Measurements from ENCODE around the gene C3orf52.

C3orf52 gene

DNA sequence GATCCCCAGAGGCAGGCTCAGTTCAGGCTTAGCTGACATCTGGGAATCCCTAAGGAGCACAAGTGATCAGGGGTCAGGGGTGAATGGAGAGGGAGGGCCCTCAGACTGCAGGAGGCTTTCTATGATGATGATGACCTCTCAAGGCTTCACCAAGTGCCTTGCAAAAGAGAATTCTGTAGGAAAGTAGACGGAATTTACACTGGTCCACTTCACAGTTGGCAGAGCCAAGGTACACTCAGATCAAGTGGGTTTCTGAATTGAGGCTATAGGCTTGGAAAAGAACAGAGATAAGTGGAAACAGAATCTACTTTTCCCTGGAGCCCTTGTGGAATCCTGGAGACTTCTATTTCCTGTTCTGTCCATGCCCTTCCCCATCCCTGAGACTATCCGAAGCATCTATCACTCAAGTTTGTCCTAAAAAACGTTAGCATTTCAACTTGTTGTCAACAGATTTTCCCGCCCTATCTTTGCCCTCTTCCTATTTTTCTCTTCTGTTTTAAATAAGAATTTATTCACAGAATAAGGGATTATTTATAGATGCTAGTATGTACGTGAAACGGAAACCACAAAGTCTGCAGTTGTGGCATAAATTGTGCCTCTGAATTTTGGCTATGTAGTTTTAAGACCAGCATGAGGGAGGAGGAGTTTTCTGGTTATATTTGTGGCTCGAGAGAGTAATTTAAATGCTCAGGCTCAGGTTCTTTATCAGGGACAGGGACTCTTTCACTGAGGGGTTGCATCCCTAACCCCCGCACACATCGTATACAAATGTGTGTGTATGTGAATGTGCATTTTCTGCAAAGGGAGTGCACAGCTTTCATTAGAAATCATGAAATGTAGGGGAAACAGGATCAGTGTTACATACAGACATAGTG, 34.0 kb downstream of the C3orf52 start:
- DNase-seq = peak in 1 of 2 donors; percentile 73

DNA sequence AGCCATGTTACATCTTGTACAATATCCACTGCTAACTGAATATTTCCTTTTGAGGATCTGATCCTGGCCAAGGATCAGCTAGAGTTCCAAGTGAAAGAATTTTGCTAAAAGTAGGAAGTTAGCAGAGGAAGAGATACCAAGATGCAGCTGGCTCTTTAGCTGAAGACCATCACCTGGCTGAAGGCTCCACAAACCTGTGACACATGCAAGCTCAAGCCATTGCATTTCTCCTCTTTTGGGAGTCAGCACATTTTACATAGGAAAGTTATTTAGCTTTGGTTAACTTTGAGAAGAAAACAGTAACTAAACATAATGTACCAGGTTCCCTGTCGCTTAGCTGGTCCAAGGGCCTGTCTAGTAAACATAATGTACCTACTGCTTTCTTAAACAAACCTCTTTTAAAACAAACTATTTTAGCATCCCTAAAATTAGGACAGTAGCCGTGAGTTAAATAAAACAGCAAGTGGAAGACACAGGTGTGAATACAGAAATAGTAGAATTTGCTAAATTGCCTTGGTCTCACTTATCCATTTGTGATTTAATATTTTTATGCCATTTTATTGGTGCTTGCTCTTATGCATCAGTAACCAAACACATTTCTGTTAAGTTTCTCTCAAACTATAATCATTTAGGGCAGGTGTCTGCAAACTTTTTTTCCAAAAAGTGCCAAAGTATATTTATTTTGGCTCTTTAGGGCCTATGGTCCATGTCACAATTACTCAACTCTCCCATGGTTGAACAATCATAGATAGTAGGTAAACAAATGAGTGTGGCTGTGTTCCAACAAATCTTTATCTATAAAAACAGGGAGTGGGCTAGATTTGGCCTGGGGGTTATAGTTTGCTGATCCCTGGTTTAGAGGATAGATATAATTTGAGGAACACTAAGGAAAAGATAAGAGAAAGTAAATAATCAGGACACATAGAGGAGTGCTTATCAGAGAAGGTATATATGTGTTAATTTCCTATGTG, 35.7 kb downstream of the C3orf52 start:
- no peak for DNase-seq

DNA sequence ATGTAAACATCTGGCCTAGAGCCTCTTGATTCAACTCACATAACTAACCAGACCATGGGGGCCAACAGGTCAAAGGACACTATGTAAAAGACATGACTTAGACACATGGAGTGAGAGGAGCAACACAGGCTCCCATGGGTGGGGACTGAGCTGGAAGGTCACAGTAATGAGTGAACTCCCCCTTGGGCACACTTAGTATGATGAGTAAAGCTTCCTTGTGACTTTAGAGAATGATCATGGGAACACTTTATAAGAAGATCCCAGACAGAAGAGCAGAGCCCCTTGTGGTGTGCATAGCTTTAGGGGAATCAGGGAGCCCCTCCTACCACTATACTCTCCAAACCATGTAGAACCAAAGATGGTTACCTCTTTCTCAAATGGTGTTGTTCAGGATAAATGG, 36.7 kb downstream of the C3orf52 start:
- DNase-seq = no peak

GRCh38 chr3:112123548-112123947, 37.4 kb downstream of the C3orf52 start:
- no peak for DNase-seq

DNA sequence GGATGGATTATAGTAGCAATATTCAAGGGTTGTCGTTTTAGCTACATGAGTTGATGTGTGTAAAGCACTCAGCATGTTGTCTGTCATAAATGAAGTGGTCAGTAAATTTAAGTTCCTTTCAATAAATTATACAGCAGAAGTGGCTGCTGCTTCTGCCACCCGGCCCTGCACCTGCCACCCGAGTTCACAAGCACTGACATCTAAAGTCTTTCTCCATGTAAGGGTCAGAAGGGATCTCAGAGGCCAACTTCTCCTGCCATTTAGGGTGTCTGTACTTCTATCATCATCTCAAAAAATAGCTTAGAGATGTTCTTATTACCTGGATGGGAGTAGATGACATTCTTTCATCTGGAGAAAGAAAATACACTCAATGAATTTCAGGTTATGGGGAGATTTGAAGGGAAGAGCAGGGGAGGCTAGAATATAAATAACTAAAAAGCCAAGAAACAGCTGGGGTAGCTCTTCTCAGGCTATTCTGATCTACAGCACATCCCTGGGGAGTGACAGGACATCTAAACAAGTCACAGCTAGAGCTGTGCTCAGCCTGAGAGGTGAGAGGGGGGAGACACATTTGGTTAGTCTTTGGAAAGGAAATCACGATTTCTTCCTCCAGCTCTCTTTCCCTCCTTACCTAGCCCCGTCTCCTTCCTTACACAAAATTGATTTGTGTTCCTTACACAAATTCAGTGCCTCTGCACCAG, 38.9 kb downstream of the C3orf52 start:
- no peak for DNase-seq

DNA sequence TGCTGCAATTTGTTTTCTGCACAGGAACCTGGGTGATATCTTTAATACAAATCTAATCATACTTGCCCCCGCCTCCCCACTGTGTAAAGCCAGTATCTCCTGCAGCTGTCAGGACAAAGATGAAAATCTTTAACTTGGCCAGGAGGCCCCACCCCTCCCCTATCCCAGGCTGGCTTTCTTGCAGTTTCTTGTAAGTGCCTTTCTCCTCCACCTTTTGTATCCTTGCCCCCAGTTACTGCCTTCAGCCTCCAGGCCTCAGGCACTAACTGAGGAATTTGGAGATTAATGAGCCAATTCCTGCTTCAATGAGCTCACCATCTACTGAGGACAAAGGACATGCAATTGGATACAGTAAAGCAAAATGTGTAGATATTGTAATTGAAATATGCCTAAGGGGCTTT, 40.3 kb downstream of the C3orf52 start:
- no peak for DNase-seq

DNA sequence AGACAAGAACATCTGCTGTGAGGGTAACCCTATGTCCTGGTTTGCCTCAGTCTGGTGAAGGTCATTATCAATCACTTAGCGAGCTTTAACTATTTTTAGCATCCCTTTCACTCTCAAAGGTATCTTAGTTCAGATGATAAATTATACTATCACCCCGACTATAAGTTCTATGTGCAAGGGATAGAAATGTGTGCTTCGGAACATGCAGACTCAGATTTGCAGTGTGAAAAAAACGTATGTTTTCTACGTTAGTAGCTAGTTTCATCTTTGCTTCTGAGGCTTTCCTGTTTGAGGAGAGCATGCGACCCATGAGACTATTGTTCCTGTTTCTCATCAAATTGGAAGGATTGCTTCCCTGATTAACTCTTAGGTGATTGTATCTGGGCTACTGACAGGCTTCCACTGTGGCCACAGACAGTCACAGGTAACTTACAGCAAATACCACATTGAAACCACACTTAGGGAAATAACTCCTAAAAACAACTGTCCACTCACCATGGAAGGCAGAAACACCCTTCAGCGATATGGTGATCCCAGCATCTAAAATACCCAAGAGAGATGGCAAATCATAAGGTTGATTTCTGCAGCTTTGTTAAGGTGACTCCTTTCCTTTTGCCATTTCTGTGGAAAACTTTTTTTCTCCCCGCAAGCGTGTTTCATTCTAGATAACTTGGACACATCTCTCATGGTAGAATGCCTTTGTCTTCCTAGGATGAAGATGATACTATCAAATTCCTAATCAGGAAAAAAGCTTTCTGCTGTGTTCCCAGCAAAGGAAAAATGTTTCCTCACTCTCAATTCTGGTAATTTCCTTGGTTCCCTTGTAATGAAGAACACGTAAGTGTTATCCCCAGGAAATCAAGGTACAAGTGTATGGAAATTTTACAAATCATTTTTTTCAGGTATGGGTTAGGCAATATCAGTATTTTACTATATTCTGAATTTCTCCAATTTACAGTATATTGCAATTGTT, 41.6 kb downstream of the C3orf52 start:
- peak in 1 of 2 donors; percentile 58 for DNase-seq

DNA sequence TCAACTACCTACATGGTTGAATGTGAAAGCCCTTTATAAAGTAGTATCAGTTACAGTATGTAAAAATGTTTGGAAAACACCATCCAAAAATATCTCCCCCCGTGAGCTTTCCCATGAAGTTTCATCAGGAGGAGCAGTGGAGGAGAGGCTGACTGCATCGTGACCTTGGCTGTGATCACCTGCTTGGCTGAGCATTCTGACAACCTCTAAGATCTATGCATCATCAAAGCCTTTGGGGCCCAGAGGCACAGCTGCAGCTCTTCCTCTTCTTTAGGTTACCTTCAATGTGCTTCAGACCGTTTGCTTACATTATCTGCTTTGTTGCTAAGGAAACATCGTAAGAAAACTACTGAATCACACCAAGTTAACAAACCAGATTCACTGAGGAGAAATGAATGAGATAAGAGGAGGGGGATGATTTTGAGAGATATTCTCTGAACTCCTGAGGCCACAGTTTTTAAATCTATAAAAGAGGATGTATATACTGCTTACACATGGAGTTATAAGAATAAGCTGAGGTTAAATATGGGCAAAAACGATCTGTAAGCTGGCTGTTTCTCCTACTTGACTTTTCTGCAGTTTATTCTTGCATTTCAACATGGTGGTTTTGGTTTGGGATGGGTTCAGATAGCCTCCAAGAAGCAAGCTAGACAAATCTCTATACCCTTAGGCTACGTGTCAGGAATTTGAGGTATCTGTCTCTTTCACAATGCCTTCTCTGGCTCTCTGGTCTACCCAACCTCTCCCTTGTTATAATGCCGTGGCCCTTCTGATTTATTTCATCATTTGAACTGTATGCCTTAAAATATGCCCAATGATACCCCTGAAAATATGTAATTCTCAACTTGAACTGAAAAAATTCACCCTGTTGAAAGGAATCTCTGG, 42.9 kb downstream of the C3orf52 start:
- DNase-seq = peak in 1 of 2 donors; percentile 76

DNA sequence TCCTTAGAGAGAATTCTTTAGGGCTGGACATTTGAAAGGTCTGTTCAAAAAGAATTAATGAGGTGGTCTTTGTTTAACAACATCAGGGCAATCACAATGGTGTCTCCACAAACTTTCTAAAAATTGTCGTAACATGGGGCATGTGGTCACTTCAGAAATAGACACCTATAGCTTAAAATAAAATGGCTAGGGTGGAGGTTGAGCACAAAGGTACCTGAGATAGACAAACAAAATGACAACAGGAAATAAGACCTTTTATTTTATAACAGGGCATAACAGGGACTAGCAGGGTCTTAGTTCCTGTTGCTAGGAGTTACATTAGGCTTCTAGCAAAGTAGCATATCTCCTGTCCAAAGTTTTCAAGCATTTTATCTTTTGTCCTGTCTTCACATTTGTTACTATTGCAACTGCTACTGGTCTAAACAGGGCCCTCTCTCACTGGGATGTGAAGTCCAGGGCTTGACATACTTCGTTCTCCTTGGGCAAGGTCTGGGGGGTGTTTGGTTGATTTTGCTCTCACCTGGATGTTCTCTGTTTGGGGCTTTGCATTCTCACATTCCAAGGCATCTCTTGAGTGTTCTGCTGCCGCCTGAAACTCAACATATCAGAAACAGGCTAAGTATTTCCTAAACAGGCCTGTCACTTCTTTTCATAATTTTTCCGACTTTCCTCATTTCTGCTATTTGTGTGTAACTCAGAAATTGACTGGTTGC, 43.9 kb downstream of the C3orf52 start:
- DNase-seq = no peak

DNA sequence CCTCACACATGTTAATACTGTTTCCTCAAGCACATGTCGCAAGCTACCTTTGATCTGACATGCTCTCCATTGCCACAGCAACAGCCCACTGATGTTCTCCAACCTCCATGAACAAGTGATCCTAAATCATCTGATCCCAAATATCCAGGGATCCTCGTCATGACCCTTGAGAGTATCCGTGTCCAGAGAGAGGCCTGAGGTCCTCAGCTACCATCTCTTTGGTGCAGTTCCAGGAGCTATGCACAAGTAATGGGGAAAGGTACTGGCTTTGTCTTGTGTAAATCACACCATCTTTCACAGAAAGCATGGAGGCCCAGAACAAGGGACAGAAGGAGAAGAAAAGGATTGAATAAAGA, 44.4 kb downstream of the C3orf52 start:
- DNase-seq = no peak

DNA sequence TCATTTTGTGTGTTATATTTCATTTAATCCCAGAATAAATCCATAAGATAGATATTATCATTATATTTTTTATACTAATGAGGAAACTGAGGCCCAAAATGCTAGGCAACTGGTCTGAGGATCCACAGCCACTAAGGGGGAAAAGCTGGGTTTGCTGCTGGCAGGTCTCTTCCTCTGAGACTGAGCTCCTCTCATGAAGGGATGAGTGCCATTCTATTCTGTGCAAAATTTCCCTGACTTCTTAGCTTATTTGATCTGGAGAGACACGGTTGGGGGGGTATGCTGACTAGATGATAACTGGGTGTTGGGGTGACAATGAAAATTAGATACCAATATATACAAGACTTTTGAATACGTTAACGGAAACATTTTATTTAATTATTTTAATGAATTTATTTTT, 44.9 kb downstream of the C3orf52 start:
- DNase-seq = no peak

DNA sequence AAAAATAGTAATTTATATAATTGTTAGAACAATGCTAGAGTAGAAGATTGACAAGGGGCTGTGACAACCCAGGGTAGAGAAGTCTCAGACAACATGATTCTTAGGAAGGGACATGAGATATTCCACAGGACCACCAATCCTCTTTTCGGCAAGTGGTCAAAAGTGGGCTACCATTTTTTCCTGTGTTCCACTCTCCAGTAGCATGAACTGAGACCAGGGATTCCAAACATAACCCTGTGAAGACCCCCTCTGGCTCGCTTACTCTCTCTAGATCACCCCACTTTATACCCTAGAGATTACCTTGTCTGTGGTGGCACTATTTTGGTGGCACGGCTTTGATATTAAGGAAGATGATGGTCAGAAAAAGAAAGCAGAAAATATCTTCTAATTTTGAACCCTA, 45.9 kb downstream of the C3orf52 start:
- DNase-seq = no peak

DNA sequence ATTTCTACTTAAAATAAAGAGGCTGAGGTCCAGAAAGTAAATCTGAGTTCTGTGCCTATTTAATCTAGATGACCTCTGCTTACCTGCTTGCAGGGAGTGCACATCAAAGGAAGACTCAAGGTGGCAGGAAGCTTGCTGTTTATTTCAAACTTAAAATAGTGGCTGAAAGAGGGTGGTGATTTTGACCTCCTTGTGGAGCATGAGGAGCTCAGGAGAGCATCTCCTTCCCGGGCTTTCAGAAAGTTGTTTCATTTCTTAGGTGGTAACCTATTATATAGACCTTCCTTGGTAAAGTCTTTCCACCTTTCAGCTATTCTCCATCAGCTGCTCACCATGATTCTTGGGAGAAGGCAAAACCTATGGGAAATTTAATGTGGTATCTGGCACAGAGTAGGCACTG, 46.4 kb downstream of the C3orf52 start:
- no peak for DNase-seq

DNA sequence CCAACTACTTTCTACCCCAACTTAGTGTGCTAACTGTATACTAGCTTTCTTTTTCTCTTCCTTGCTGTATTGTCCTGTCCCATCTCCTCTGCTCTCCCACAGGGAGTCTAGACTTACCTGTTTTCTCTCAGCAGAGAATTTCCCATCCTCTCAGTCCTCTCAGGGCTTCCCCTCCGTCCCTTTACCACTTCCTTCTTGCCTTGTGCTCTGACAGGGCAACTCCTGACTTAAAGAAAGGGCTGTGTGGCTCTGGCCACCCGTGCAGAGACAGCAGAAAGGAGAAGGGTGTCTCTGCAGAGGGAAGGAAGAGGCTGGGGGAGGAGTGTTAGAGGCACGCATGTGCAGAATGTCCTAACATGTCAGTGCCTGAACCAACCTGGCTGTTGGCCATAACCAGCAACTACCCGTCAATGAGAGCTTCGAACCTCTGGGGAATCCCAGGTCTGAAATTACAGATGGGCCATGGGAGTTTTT, 46.8 kb downstream of the C3orf52 start, which contains the start of gene GCSAM:
GCSAM (minus strand) TSS at position 274 of the 474 bp plus-strand sequence; CDS start at position 146, 128 bp downstream.
- DNase-seq = peak in 1 of 2 donors; percentile 91

- DNase-seq = no peak
Measured at GRCh38 chr3:112133626-112134334, 47.6 kb downstream of the C3orf52 start.

- DNase-seq = no peak
Measured at GRCh38 chr3:112134335-112135124, 48.3 kb downstream of the C3orf52 start.

- no peak for DNase-seq
Measured at GRCh38 chr3:112136046-112136445, 49.9 kb downstream of the C3orf52 start.
